Thoracic aorta (tissue), 2 donors: Measurements from ENCODE around the gene DAPP1. TPM values are rescaled to one million over a fixed set of nuclear protein-coding genes. Genes with fewer than 3 reads are reported as not detected.

Experiments
- ATAC-seq: fragments of 150-250 bp; one replicate; pipeline ENCODE4 v1.8.0; 2017; ENCODE audit warnings: low read depth; ENCODE audit not compliant: insufficient number of reproducible peaks, low FRiP score
- DNase-seq: peaks from one replicate; pipeline ENCODE4 v3.0.0-alpha.2; 2020; ENCODE audit warnings: low spot score
- H3K27ac ChIP-seq, 2 donors: fragments of 200-600 bp; sonication (generic); 1 replicate in 1 of 2; 2 replicates in 1 of 2; pipeline ENCODE4 v1.5.1; 2016; ENCODE audit warnings: mild to moderate bottlenecking in 2 of 2, moderate library complexity in 2 of 2
- H3K27me3 ChIP-seq: fragments of 200-600 bp; sonication (generic); replicated peaks from 2 replicates; pipeline ENCODE4 v1.6.0; 2016; ENCODE audit warnings: mild to moderate bottlenecking; ENCODE audit not compliant: insufficient read depth
- H3K36me3 ChIP-seq: fragments of 200-600 bp; sonication (generic); one replicate; pipeline ENCODE4 v1.5.1; 2016
- H3K4me1 ChIP-seq, 2 donors: fragments of 200-600 bp; sonication (generic); 1 replicate in 1 of 2; 2 replicates in 1 of 2; pipeline versions ENCODE4 v1.5.1 to v1.6.0; 2016; ENCODE audit warnings: low read depth in 2 of 2, mild to moderate bottlenecking in 1 of 2; ENCODE audit not compliant: control insufficient read depth in 1 of 2
- H3K4me3 ChIP-seq: fragments of 200-600 bp; sonication (generic); 2 replicates; pipeline ENCODE4 v1.5.1; 2016; ENCODE audit warnings: mild to moderate bottlenecking
- H3K9me3 ChIP-seq: fragments of 200-600 bp; sonication (generic); 2 replicates; pipeline ENCODE4 v1.5.1; 2016
- total RNA-seq, 2 donors: library from RNA; depleted of rRNA; stranded (reverse); fragments of >200 nt; gene quantifications; one replicate each; pipeline versions ENCODE4 v1.1.0 to v1.2.3, GENCODE V29; 2016
- TF ChIP-seq, protein P1 (sequence below): fragments of 200-600 bp; sonication (generic); IDR thresholded peaks from one replicate; pipeline ENCODE4 v1.5.1; 2019; ENCODE audit warnings: antibody characterized with exemption

Gene DAPP1
- total RNA-seq, 2 donors from 2014 or later, result 1.6 TPM

DNA sequence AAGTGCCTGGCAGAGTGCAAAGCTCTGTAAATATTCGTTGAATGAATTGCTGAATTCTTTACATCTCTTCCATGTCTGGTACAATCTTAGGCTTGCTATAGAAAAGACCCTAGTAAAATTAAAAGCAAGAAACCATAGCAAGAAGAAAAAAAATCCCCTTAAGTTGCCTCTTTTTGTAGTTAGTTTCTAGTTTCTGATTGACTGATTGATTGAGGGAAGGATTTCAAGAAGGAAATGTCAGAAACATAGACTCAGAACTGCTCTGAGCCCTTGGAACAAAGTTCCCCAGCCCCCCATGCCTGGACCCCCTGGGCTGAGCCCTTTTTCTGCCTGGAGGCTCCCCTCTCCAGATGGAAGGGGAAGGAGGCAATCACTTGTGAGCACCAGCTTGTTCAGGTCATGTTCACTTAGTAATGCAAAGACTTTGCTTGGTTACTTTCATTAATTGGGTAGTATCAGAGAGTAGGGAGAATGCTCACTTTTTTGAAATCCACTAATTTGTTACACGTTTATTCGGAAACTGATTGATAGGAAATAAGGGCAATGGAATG lies 35.6 kb downstream of the DAPP1 start:
- no peak overlapping the region for H3K27ac ChIP-seq
- peaks cover 0 to 3% of the 10 kb centered on the region in 2 donors for H3K4me1 ChIP-seq
- H3K4me3 ChIP-seq, result no peak overlapping the region
- no peaks in the 10 kb centered on the region for H3K36me3 ChIP-seq
- ATAC-seq (no peak), DNase-seq (no peak)
- TF ChIP-seq, protein P1, sequence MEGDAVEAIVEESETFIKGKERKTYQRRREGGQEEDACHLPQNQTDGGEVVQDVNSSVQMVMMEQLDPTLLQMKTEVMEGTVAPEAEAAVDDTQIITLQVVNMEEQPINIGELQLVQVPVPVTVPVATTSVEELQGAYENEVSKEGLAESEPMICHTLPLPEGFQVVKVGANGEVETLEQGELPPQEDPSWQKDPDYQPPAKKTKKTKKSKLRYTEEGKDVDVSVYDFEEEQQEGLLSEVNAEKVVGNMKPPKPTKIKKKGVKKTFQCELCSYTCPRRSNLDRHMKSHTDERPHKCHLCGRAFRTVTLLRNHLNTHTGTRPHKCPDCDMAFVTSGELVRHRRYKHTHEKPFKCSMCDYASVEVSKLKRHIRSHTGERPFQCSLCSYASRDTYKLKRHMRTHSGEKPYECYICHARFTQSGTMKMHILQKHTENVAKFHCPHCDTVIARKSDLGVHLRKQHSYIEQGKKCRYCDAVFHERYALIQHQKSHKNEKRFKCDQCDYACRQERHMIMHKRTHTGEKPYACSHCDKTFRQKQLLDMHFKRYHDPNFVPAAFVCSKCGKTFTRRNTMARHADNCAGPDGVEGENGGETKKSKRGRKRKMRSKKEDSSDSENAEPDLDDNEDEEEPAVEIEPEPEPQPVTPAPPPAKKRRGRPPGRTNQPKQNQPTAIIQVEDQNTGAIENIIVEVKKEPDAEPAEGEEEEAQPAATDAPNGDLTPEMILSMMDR, result no peak
- H3K9me3 ChIP-seq, result no peaks in the 10 kb centered on the region
- H3K27me3 ChIP-seq, result no peaks in the 10 kb centered on the region

DNA sequence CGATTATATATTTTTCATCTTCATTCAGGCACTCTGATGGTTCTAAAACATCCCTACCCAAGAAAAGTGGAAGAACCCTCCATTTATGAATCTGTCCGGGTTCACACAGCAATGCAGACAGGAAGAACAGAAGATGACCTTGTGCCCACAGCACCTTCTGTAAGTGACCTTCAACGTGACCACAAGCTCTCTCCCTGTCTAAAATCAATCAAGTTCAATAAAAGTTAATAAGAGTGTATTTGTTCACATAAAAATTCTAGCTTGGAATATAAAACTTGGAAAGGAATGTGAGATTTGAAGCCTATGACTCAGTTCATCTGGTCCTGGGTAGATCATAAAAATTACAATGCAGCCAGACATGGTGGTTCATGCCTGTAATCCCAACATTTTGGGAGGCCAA lies 36.6 kb downstream of the DAPP1 start:
- no peak for ATAC-seq
- H3K4me1 ChIP-seq, result peaks cover 0 to 3% of the 10 kb centered on the region in 2 donors
- H3K27me3 ChIP-seq, result no peaks in the 10 kb centered on the region
- H3K4me3 ChIP-seq, result no peak overlapping the region
- H3K27ac ChIP-seq, result no peak overlapping the region
- no peaks in the 10 kb centered on the region for H3K9me3 ChIP-seq
- TF ChIP-seq, protein P1, result no peak
- H3K36me3 ChIP-seq, result no peaks in the 10 kb centered on the region
- DNase-seq, result no peak

DNA sequence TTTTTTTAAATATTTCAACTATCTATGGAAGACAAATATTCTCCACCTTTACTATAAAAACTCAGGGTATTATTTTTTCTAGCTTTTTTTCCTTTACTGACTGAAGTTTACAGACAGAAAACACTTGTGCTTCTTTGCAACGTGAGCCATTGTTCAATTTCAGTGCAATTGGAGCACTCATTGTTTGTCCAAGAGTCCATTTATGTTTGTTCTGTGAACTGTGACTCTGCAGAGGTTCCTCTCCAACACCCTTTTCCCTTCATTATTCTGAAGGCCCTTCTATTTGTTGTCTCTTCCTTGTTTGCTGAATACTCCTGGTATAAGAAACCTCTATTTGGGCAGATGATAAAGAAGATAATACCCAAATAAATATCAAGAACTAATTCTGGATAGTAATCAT lies 37.4 kb downstream of the DAPP1 start:
- H3K9me3 ChIP-seq, result no peaks in the 10 kb centered on the region
- H3K36me3 ChIP-seq, result no peaks in the 10 kb centered on the region
- H3K4me3 ChIP-seq, result no peak overlapping the region
- H3K27me3 ChIP-seq, result no peaks in the 10 kb centered on the region
- ATAC-seq (no peak), DNase-seq (no peak)
- H3K4me1 ChIP-seq, result peaks cover 0 to 3% of the 10 kb centered on the region in 2 donors
- TF ChIP-seq, protein P1, result no peak
- no peak overlapping the region for H3K27ac ChIP-seq

DNA sequence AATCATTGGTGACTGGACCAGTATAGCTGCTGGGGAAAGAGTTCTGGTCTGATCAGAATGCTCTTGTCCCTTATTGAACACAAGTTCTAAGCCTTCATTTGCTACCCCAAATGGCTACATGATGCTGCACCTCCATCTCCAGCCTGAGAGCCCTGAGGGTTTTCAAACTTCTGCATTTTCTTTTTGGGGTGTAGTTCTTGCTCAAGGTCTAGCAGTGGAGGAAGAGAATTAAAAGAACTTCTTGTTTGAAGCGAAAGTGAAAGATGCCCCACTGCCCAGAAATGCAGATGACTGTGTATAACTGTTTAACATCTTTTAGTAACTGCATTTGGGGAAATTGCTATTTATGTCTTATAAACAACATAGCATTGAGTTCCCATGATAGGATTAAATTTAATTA lies 39.1 kb downstream of the DAPP1 start:
- no peak overlapping the region for H3K27ac ChIP-seq
- ATAC-seq, result no peak
- H3K4me3 ChIP-seq, result no peak overlapping the region

DNA sequence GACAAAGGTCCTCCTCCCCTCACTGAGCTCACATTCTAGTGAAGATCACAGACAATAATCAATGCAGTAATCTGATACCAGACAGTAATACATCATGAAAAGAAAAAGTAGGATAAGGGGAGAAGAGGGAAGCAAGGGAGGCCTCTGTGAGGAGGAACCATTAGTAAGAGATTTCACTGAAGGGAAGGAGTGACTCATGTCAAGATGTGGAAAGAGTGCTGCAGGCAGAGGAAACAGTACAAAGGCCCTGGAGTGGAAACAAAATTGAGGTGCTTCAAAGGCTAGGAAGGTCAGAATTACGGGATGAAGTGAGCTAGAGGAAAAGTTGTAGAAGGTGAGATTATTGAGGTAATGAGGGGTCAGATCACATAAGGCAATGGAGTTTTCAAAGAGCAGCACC lies 39.5 kb downstream of the DAPP1 start:
- ATAC-seq, result no peak

More for the DNA sequence above, 39.1 kb downstream of the DAPP1 start:
- Histone ChIP-seq H3K4me1 (peaks cover 0 to 3% of the 10 kb centered on the region in 2 donors), H3K36me3 (no peaks in the 10 kb centered on the region), H3K9me3 (no peaks in the 10 kb centered on the region), H3K27me3 (no peaks in the 10 kb centered on the region)
- TF ChIP-seq, protein P1, result no peak
- DNase-seq, result no peak

More for the DNA sequence above, 39.5 kb downstream of the DAPP1 start:
- no peak overlapping the region for H3K4me3 ChIP-seq
- TF ChIP-seq, protein P1, result no peak
- DNase-seq, result no peak
- peaks cover 0 to 3% of the 10 kb centered on the region in 2 donors for H3K4me1 ChIP-seq
- no peaks in the 10 kb centered on the region for H3K27me3 ChIP-seq
- H3K36me3 ChIP-seq, result no peaks in the 10 kb centered on the region
- H3K27ac ChIP-seq, result no peak overlapping the region
- H3K9me3 ChIP-seq, result no peaks in the 10 kb centered on the region
